HCT116 (cell line): ENCODE data around the gene CNTN5.

Source experiments
- EZH2phosphoT487 ChIP-seq: fragments of 200-600 bp; IDR thresholded peaks from 2 replicates; pipeline ENCODE4 v1.6.1; 2018; ENCODE audit warnings: antibody characterized with exemption, borderline replicate concordance
- POLR2AphosphoS5 ChIP-seq: IDR thresholded peaks from 2 replicates; pipeline ENCODE4 v1.6.1; 2011; ENCODE audit warnings: mild to moderate bottlenecking, low read depth, low read length, moderate library complexity

DNA sequence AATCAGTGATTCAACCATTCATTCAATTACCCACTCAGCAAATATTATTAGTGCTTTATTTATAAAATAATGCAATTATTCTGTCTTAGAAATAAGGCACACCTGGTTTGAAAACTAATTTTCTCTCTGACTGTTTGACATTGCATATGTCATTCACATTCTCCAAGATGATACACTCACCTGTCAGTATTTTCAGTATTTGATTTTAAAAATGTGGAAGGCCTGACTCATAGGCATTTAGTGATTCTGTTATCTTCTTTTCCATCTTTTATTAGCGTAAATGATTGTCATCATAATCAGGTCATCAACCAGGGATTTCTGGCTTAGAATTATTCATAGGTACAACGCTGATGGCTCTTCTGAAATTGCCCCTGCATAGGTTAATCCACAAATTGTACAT lies 480.9 kb downstream of the CNTN5 start:
- TF ChIP-seq POLR2AphosphoS5 (no peak), EZH2phosphoT487 (no peak)
